Aortic smooth muscle cell (primary cell): Measurements from ENCODE around the gene TANGO2. TPM values are rescaled to one million over a fixed set of nuclear protein-coding genes. Genes with fewer than 3 reads are reported as not detected.

Experiments
- total RNA-seq: library from RNA; depleted of rRNA; stranded (reverse); fragments of >200 nt; gene quantifications from 2 replicates; pipeline ENCODE4 v1.2.3, GENCODE V29; 2014

TANGO2 gene, protein sequence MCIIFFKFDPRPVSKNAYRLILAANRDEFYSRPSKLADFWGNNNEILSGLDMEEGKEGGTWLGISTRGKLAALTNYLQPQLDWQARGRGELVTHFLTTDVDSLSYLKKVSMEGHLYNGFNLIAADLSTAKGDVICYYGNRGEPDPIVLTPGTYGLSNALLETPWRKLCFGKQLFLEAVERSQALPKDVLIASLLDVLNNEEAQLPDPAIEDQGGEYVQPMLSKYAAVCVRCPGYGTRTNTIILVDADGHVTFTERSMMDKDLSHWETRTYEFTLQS
- total RNA-seq, result 73.6 and 78.0 TPM in 2 replicates

DNA sequence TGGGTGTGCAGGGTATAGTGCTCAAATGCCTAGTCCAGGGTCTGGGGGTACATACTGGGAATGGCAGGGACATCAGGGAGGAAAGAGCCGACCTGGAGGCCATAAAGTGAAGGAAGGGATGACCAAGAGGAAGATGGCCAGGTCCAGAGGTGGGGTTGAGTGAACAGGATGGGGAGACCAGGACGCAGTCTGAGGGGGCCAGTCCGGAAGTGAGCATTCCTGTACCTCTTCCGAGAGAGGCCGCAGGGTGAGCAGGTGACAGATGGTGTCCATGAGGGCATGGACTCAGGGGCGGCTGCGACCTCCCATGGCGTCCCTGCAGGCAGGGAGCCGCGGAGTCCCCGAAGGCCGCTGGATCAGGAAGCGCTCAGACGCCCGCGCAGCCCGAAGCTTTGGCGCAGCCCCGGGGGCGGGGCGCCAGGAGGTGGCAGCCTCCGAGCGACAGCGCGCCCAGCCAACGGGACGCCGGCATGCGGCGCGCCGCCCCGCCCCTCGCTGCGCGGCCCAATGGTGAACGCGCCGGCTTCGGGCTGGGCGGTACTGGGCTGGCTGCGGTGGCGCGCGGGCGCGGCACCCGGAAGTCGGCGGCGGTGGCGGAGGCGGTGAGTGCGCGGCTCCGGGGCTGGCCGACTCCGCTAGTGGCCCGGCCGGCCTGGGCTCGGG lies at the start of gene TANGO2:
Gene TANGO2 (plus strand): TSS at position 578 of the 663 bp plus-strand sequence. CDS start 15,689 bp downstream, outside the sequence.

DNA sequence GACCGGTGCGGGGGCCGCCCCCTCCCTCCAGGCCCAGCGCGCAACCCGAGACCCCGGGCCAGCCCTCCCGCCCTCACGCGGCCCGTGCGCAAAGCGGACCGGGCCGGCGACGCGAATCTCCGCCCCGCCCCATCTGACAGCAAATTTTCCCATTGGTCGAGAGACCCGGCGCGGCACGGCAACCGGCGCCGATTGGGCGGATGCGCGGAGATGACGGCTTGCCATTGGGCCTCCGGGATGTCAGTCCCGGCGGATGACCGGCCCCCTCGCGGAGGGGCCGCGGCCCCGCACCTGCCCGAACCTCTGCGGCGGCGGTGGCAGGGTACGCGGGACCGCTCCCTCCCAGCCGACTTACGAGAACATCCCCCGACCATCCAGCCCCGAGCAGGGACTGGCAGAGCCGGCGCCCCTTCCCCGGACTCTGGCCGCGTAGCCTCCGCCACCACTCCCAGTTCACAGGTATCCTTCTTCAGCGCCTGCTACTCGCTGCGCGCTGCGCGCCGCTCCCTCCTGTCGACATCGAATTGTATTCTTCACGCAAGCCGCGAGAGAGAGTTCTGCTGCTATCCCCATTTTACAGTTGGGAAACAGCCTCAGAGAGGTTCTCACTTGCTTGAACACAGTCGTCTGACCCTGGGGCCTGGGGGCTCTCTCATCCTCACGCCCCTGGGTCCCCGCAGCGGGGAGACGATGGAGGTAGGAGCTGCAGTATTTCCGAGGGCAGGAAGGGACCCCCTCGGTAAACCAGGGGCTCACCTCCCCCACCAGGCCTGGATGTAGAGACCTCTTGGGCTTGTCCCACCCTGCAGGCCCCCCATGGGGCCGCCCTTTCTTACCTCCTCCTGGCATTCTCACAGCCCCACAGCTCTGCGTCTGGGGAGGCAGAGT lies 3.9 kb upstream of the TANGO2 start, which contains the start of gene ARVCF:
Gene ARVCF (minus strand): TSS at position 90 of the 888 bp plus-strand sequence. CDS start 26,029 bp downstream, outside the sequence.

DNA sequence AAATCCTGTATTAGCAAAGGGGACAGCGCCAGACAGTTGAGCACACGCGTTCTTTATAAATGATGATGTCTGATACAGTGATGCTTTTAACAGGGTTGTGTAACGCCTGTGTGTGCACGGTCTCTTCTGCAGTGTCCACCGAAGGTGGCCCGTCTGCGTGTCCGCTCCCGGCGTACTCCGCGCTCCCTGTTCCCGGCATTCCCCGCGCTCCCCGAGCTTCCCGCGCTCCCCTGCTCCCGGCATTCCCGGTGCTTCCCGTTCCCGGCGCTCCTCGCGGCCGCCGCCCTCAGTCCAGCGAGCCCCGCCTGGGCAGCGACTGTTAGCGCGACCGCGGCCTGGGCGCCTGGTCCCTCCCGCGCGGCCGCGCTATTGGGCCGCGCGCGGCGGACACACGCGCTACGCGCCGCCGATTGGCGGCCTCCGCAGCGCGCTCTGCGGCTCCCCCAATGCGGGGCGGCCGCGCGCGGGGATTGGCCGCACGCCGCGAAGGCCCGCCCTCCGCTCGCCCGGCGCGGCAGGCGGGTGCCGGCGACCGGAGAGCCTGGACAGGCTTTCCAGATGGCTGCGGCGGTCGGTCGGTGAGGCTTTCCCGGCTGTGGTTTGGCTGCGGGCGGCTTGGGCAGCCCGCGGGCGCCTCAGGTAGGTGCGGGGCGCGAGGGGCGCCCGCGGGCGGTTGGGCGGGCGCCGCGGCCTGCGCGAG lies 59.0 kb downstream of the TANGO2 start, which contains the start of gene DGCR8:
Gene DGCR8 (plus strand): TSS at position 497 of the 700 bp plus-strand sequence. CDS start 5,723 bp downstream, outside the sequence.

DNA sequence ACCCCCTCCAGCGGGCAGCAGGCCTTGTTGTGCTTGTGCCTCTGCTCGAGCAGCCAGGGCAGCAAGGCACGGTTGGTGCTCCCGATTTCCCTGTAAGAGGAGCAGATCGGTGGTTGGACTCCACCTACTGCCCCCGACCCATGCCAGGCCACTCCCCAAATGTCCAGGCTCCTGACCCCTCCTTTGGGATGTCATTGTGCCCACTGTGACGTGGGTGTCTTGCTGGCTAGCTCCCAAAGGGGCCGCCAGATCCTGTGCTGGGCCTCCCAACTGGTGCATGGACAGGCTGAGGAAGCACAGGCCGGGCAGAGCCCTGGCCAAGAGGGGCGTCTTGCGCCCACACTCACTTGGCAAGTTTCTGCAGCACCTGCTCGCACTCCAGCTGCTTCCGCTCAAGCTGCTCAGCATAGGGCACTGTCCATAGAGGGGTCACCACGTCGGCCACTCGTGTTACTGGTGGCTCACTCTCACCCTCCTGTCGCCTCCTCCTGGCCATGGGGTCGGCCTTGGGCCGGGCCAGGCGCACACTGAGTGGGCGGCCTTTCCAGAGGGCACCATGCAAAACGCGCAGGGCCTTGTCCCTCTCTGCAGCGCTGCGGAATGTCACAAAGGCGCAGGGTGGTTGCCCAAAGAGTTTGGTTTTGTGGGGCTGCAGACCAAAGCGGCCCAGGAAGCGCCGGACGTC lies 94.9 kb downstream of the TANGO2 start, which contains the start of gene RANBP1:
Gene RANBP1 (plus strand): TSS at position 414 of the 685 bp plus-strand sequence. CDS start 81 bp downstream, at position 495.

Other genes starting within 250 kb of the TANGO2 start
- gene GNB1L, start 166.2 kb upstream of the TANGO2 start, total RNA-seq, result 6.1 and 8.5 TPM in 2 replicates
- gene RTL10, start 166.2 kb upstream of the TANGO2 start, total RNA-seq, result 10.6 and 11.9 TPM in 2 replicates
- 184 and 209 TPM in 2 replicates for gene COMT, start 79.3 kb upstream of the TANGO2 start, total RNA-seq
- 26.7 and 29.3 TPM in 2 replicates for gene TXNRD2, start 79.3 kb upstream of the TANGO2 start, total RNA-seq
- 26.8 and 39.7 TPM in 2 replicates for gene ARVCF, start 4.3 kb upstream of the TANGO2 start, total RNA-seq
- gene DGCR8, start 59.1 kb downstream of the TANGO2 start, total RNA-seq, result 33.2 and 42.9 TPM in 2 replicates
- gene RANBP1, start 95.0 kb downstream of the TANGO2 start, total RNA-seq, result 139 and 177 TPM in 2 replicates
- gene TRMT2A, start 96.1 kb downstream of the TANGO2 start, total RNA-seq, result 45.0 and 54.4 TPM in 2 replicates
- gene ZDHHC8, start 110.7 kb downstream of the TANGO2 start, total RNA-seq, result 6.6 and 10.9 TPM in 2 replicates
- 1.7 and 3.5 TPM in 2 replicates for gene CCDC188, start 129.9 kb downstream of the TANGO2 start, total RNA-seq
- 0.12 and 0.13 TPM in 2 replicates for gene RTN4R, start 247.2 kb downstream of the TANGO2 start, total RNA-seq